ENCODE data around the gene CRY1. TPM values are rescaled to one million over a fixed set of nuclear protein-coding genes. Genes with fewer than 3 reads are reported as not detected.
"Not testable (repeated sequence)": the region's sequence is repeated elsewhere in the genome, so short reads cannot be mapped to it uniquely, and the experiment has no call there.

CRY1 gene
- polyA plus RNA-seq, 1 experiment: 13.7 TPM

DNA sequence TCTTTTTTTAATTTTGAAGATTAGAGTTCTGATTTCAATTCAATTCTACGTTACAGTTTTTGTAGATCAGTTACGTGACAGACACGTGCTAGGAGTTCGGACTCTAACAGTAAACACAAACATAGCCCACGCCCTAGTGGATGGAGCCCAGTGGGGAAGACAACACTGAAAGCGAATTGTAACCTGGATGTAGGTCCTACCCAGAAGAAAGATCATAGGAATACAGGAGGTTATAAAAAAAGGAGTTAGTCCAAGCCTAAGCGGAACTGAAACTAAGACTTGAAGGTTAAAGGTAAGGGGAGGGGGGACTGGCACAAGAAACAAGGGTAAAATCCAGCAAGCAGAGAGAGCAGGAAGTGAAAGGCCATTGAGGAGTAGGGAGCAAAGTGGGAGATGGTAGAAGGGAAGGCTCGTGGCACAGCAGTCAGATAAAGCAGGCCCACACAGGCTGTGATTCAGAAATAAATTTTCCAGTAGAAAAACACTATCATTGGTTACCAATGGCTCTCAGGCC, 15.7 kb upstream of the CRY1 start:
- no peak overlapping the region for H3K4me3 ChIP-seq (ENCODE audit: low read depth, low read length)
- TF ChIP-seq, protein P1, sequence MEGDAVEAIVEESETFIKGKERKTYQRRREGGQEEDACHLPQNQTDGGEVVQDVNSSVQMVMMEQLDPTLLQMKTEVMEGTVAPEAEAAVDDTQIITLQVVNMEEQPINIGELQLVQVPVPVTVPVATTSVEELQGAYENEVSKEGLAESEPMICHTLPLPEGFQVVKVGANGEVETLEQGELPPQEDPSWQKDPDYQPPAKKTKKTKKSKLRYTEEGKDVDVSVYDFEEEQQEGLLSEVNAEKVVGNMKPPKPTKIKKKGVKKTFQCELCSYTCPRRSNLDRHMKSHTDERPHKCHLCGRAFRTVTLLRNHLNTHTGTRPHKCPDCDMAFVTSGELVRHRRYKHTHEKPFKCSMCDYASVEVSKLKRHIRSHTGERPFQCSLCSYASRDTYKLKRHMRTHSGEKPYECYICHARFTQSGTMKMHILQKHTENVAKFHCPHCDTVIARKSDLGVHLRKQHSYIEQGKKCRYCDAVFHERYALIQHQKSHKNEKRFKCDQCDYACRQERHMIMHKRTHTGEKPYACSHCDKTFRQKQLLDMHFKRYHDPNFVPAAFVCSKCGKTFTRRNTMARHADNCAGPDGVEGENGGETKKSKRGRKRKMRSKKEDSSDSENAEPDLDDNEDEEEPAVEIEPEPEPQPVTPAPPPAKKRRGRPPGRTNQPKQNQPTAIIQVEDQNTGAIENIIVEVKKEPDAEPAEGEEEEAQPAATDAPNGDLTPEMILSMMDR (IDR thresholded peaks at IDR 0.05; ENCODE audit: low read depth, low read length): no peak
- CTCF ChIA-PET: no interaction called here
- no peak for DNase-seq (ENCODE audit: low read depth, low spot score)
- H3K27ac ChIP-seq (ENCODE audit: low read depth, low read length): no peak overlapping the region
- H3K9me3 ChIP-seq (ENCODE audit: control insufficient read depth, insufficient read depth, low read length): no peaks in the 10 kb centered on the region
- H3K27me3 ChIP-seq (ENCODE audit: control insufficient read depth, insufficient read depth, low read length): peaks cover 13% of the 10 kb centered on the region
- POLR2A ChIA-PET: no interaction called here

DNA sequence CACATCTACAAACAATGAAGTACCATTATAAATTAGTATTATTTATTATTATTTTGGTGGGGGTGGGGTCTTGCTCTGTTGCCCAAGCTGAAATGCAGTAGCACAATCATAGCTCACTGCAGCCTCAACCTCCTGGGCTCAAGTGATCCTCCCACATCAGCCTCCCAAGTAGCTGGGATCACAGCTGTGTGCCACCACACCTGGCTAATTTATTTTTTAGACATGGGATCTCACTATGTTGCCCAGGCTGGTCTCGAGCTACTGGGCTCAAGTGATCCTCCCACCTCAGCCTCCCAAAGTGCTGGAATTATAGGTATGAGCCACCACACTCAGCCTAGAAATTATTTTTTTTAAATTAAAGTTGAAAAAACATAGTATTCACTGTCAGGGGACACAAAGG, 15.0 kb upstream of the CRY1 start:
- H3K27ac ChIP-seq (ENCODE audit: low read depth, low read length); POLR2A ChIA-PET; H3K9me3 ChIP-seq (ENCODE audit: control insufficient read depth, insufficient read depth, low read length); H3K4me3 ChIP-seq (ENCODE audit: low read depth, low read length); DNase-seq (ENCODE audit: low read depth, low spot score): not testable (repeated sequence)
- H3K27me3 ChIP-seq (ENCODE audit: control insufficient read depth, insufficient read depth, low read length): peaks cover 13% of the 10 kb centered on the region
- CTCF ChIA-PET: interaction anchor here (1.0 to 1.1 kb wide), 2 partner anchors 17 to 23 kb away, joined by 3 to 5 read pairs; no protein-coding TSS in a partner anchor

GRCh38 chr12:107107381-107107780, 14.0 kb upstream of the CRY1 start:
- ChIA-PET POLR2A (no interaction called here), CTCF (interaction anchor here (1.1 kb wide), 1 partner anchor 16 kb away, joined by 3 read pairs; no protein-coding TSS in a partner anchor)
- TF ChIP-seq, protein P1 (IDR thresholded peaks at IDR 0.05; ENCODE audit: low read depth, low read length): no peak
- Histone ChIP-seq H3K27me3 (ENCODE audit: control insufficient read depth, insufficient read depth, low read length) (peaks cover 11% of the 10 kb centered on the region), H3K9me3 (ENCODE audit: control insufficient read depth, insufficient read depth, low read length) (no peaks in the 10 kb centered on the region), H3K27ac (ENCODE audit: low read depth, low read length) (no peak overlapping the region), H3K4me3 (ENCODE audit: low read depth, low read length) (no peak overlapping the region)
- DNase-seq (ENCODE audit: low read depth, low spot score): no peak

GRCh38 chr12:107106241-107107025, 13.1 kb upstream of the CRY1 start:
- no peak overlapping the region for H3K4me3 ChIP-seq (ENCODE audit: low read depth, low read length)
- no peaks in the 10 kb centered on the region for H3K9me3 ChIP-seq (ENCODE audit: control insufficient read depth, insufficient read depth, low read length)
- ChIA-PET POLR2A (no interaction called here), CTCF (interaction anchor here (1.3 to 3.3 kb wide), 4 partner anchors 14 to 27 kb away, joined by 3 to 32 read pairs (median 18); no protein-coding TSS in a partner anchor)
- H3K27ac ChIP-seq (ENCODE audit: low read depth, low read length): no peak overlapping the region
- no peak for DNase-seq (ENCODE audit: low read depth, low spot score)
- TF ChIP-seq, protein P1 (IDR thresholded peaks at IDR 0.05; ENCODE audit: low read depth, low read length): no peak
- H3K27me3 ChIP-seq (ENCODE audit: control insufficient read depth, insufficient read depth, low read length): peaks cover 8% of the 10 kb centered on the region

GRCh38 chr12:107105410-107105703, 12.0 kb upstream of the CRY1 start:
- no peak overlapping the region for H3K4me3 ChIP-seq (ENCODE audit: low read depth, low read length)
- ChIA-PET CTCF (interaction anchor here (0.6 to 3.3 kb wide), 25 partner anchors 8 to 748 kb away, joined by 3 to 32 read pairs (median 5); partner anchors contain the start of genes CRY1 and POLR3B), POLR2A (no interaction called here)

More at GRCh38 chr12:107105410-107105703, 12.0 kb upstream of the CRY1 start:
- TF ChIP-seq, protein P1 (IDR thresholded peaks at IDR 0.05; ENCODE audit: low read depth, low read length): no peak
- Histone ChIP-seq H3K9me3 (ENCODE audit: control insufficient read depth, insufficient read depth, low read length) (no peaks in the 10 kb centered on the region), H3K27ac (ENCODE audit: low read depth, low read length) (no peak overlapping the region), H3K27me3 (ENCODE audit: control insufficient read depth, insufficient read depth, low read length) (peaks cover 13% of the 10 kb centered on the region)
- no peak for DNase-seq (ENCODE audit: low read depth, low spot score)
